Lung (tissue), 12 donors: Measurements from ENCODE around the gene IER2. TPM values are rescaled to one million over a fixed set of nuclear protein-coding genes. Genes with fewer than 3 reads are reported as not detected.
A peak's percentile ranks its signal among the peaks of the same experiment; 100 is the strongest.

ENCODE experiments used
- ATAC-seq: fragments of 200-7000 bp; cut with Tn5 transposase; one replicate; pipeline ENCODE4 v1.9.1; 2020; ENCODE audit warnings: moderate number of reproducible peaks; ENCODE audit not compliant: insufficient read depth, low FRiP score
- DNase-seq, 3 donors: peaks; one replicate each; pipeline ENCODE4 v3.0.0-alpha.2; 2013 to 2017
- H3K27ac ChIP-seq, 2 donors: one replicate each; pipeline ENCODE4 v1.5.1; 2013; ENCODE audit warnings: mild to moderate bottlenecking in 2 of 2, moderate library complexity in 2 of 2, control low read depth in 1 of 2, inconsistent platforms in 1 of 2, low read depth in 1 of 2, low read length in 1 of 2
- H3K27me3 ChIP-seq, 3 donors: one replicate each; pipeline ENCODE4 v1.5.1; 2013; ENCODE audit warnings: low read length in 2 of 3; ENCODE audit not compliant: control insufficient read depth in 3 of 3, insufficient read depth in 3 of 3
- H3K36me3 ChIP-seq, 4 donors: one replicate each; pipeline ENCODE4 v1.5.1; 2013; ENCODE audit warnings: low read length in 4 of 4, mild to moderate bottlenecking in 1 of 4, moderate library complexity in 1 of 4; ENCODE audit not compliant: control insufficient read depth in 4 of 4, insufficient read depth in 4 of 4
- H3K4me1 ChIP-seq, 5 donors: one replicate each; pipeline ENCODE4 v1.5.1; 2013; ENCODE audit warnings: low read length in 5 of 5, mild to moderate bottlenecking in 2 of 5, moderate library complexity in 1 of 5; ENCODE audit not compliant: control insufficient read depth in 5 of 5, insufficient read depth in 5 of 5
- H3K4me3 ChIP-seq: one replicate; pipeline ENCODE4 v1.5.1; 2013; ENCODE audit warnings: mild to moderate bottlenecking, control low read depth, moderate library complexity
- H3K9ac ChIP-seq, 2 donors: one replicate each; pipeline ENCODE4 v1.5.1; 2013; ENCODE audit warnings: low read length in 2 of 2, control low read depth in 1 of 2; ENCODE audit not compliant: insufficient read depth in 1 of 2
- H3K9me3 ChIP-seq, 4 donors: one replicate each; pipeline ENCODE4 v1.5.1; 2013; ENCODE audit warnings: low read length in 3 of 4, mild to moderate bottlenecking in 1 of 4, moderate library complexity in 1 of 4; ENCODE audit not compliant: control insufficient read depth in 4 of 4, insufficient read depth in 3 of 4
- CTCF ChIP-seq: IDR thresholded peaks from 2 replicates; pipeline ENCODE4 v1.5.1; 2012; ENCODE audit warnings: mild to moderate bottlenecking; ENCODE audit errors: control extremely low read depth, extremely low read depth
- WGBS, 2 donors: extraction: QIAGEN DNeasy Blood & Tissue Kit; methylation state at CpG; one replicate each; pipeline ENCODE4 v1.1.7; 2013; 5-methylcytosine and 5-hydroxymethylcytosine counted together
- polyA plus RNA-seq, 2 donors: library from polyadenylated mRNA; stranded (reverse); fragments of 200-250 nt; gene quantifications; one replicate each; pipeline ENCODE4 v1.2.1, GENCODE V29; 2013
- total RNA-seq, 2 donors: library from RNA; depleted of rRNA in 1 of 2; stranded (reverse); fragments of >200 nt in 1 of 2; gene quantifications; one replicate each; pipeline ENCODE4 v1.2.1, GENCODE V29; 2014 to 2021
- donor health status: control.
- donor health status: control.
- donor health status: Bipolar disorder and iron deficiency.
- donor health status: healthy.
- donor health status: DM: yes; HTN: yes; CAD: no.

The IER2 gene
- total and polyA plus RNA-seq, 4 donors: 29.8 to 242 (median 93.0) TPM

- Histone ChIP-seq H3K27me3 (no peaks in the 10 kb centered on the region), H3K27ac (peak overlapping the region in 1 of 2 donors; percentile 11), H3K4me3 (no peak overlapping the region), H3K4me1 (peaks cover 0 to 29% (median 9%) of the 10 kb centered on the region in 5 donors), H3K36me3 (peaks cover 0 to 6% (median under 1%) of the 10 kb centered on the region in 4 donors), H3K9me3 (no peaks in the 10 kb centered on the region), H3K9ac (no peak overlapping the region)
- no peak for DNase-seq
- 77 to 89% methylated on average over 9 of the region's 9 CpGs for WGBS, 2 donors
- no peak for TF ChIP-seq CTCF
- ATAC-seq: no peak
Observed at GRCh38 chr19:13120031-13120430, 30.2 kb upstream of the IER2 start.

GRCh38 chr19:13120817-13121216 lies 29.4 kb upstream of the IER2 start:
- ATAC-seq (no peak), DNase-seq (no peak)
- no peak overlapping the region for H3K9ac ChIP-seq
- TF ChIP-seq CTCF: no peak
- no peak overlapping the region for H3K4me3 ChIP-seq
- H3K36me3 ChIP-seq: peaks cover 0 to 6% (median 0%) of the 10 kb centered on the region in 4 donors
- H3K27ac ChIP-seq: no peak overlapping the region
- H3K9me3 ChIP-seq: no peaks in the 10 kb centered on the region
- WGBS, 2 donors: 78 to 82% methylated on average over 10 of the region's 10 CpGs
- no peaks in the 10 kb centered on the region for H3K27me3 ChIP-seq
- peaks cover 0 to 24% (median 7%) of the 10 kb centered on the region in 5 donors for H3K4me1 ChIP-seq

GRCh38 chr19:13121551-13122274 lies 28.5 kb upstream of the IER2 start:
- Histone ChIP-seq H3K9ac (no peak overlapping the region), H3K27me3 (no peaks in the 10 kb centered on the region), H3K4me1 (peaks cover 0 to 20% (median 5%) of the 10 kb centered on the region in 5 donors), H3K27ac (no peak overlapping the region), H3K36me3 (peaks cover 0 to 9% (median 0%) of the 10 kb centered on the region in 4 donors), H3K9me3 (no peaks in the 10 kb centered on the region), H3K4me3 (no peak overlapping the region)
- no peak for TF ChIP-seq CTCF
- ATAC-seq (no peak), DNase-seq (no peak)
- 76 to 89% methylated on average over 18 of the region's 18 CpGs for WGBS, 2 donors
